Measurements from ENCODE around the gene TBC1D10A.

DNA sequence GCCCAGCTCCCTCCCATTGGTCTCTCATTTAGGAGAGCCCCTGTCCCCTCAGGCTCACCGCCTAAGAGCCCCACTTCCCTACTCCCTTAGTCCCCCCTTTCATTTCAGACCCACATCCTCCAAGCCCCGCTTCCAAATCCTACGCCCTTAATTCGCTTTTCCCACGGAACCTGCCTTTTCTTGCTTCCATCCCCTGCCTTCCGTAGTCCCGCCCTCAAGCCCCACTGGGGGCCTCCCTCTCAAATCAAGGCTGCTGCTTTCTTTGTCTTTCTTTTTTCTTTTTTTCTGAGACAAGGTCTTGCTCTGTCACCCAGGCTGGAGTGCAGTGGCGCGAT is 30.5 kb upstream of the TBC1D10A start:
- TF ChIP-seq, protein P1, sequence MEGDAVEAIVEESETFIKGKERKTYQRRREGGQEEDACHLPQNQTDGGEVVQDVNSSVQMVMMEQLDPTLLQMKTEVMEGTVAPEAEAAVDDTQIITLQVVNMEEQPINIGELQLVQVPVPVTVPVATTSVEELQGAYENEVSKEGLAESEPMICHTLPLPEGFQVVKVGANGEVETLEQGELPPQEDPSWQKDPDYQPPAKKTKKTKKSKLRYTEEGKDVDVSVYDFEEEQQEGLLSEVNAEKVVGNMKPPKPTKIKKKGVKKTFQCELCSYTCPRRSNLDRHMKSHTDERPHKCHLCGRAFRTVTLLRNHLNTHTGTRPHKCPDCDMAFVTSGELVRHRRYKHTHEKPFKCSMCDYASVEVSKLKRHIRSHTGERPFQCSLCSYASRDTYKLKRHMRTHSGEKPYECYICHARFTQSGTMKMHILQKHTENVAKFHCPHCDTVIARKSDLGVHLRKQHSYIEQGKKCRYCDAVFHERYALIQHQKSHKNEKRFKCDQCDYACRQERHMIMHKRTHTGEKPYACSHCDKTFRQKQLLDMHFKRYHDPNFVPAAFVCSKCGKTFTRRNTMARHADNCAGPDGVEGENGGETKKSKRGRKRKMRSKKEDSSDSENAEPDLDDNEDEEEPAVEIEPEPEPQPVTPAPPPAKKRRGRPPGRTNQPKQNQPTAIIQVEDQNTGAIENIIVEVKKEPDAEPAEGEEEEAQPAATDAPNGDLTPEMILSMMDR (IDR thresholded peaks at IDR 0.05), result no peak
- TF ChIP-seq POLR2AphosphoS5 (IDR thresholded peaks at IDR 0.05), result no peak
- TF ChIP-seq POLR2A (IDR thresholded peaks at IDR 0.05), result no peak
- TF ChIP-seq EP300 (IDR thresholded peaks at IDR 0.05; ENCODE audit: low read depth), result no peak
